Loucy (cell line): ENCODE results near the gene BMAL2.

Experiments
- CTCF ChIP-seq: fragments of 200-600 bp; sonication (generic); conservative IDR thresholded peaks from 2 replicates; pipeline ENCODE4 v1.5.1; 2014; ENCODE audit warnings: mild to moderate bottlenecking, antibody characterized with exemption, low read length
- EZH2phosphoT487 ChIP-seq: fragments of 200-600 bp; IDR thresholded peaks from 2 replicates; pipeline ENCODE4 v1.6.1; 2018; ENCODE audit warnings: antibody characterized with exemption, mild to moderate bottlenecking, moderate library complexity, borderline replicate concordance

GRCh38 chr12:27331291-27331926 lies 1.2 kb upstream of the BMAL2 start:
- TF ChIP-seq CTCF (no peak), EZH2phosphoT487 (no peak)
